Islet of Langerhans (tissue), 1 donor: Measurements from ENCODE around the gene EMD.
"Not testable (repeated sequence)": the region's sequence is repeated elsewhere in the genome, so short reads cannot be mapped to it uniquely, and the experiment has no call there.

Experiments
- FAIRE-seq: peaks from one replicate; lab custom pipeline; 2011; peaks lifted over from hg19 to GRCh38; lab: Jason Lieb, UNC

The EMD gene

DNA sequence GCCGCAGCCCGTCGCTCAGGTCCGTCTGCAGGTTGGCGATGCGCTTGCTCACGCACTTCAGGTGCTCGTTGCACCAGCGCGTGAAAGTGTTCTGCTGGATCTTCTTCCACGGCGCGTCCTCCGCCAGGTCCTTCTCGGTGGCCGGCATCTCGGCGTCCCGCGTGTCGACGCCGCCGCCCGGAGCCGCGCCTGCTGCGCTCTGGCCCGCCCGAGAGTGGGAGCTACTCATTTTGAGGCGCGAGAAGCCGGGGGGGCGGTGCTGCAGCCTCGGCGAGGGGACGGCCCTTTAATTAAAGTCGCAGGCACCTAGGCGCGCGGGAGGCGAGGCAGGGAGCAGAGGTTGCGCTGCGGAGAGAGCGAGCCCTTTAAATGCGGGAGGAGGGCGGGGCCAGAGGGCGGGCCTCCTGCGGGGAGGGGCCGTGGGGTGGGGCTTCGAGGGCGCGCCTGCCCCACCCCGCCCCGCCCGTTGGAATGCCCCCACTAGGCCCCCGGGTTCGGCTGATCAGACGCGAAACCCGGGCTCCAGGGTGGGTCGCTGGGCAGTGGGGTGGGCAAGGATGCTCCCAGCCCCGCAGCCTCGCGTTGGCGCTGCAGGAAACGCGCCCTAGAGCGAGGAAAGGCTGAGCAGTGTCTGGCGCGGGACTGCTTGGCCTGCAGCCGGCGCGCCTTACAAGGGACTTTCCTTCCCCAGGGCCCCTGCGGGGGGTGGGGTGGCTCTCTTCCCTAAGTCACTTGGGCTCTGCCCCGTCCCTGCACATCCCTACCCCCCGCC, 7.9 kb upstream of the EMD start:
- no peak for FAIRE-seq

DNA sequence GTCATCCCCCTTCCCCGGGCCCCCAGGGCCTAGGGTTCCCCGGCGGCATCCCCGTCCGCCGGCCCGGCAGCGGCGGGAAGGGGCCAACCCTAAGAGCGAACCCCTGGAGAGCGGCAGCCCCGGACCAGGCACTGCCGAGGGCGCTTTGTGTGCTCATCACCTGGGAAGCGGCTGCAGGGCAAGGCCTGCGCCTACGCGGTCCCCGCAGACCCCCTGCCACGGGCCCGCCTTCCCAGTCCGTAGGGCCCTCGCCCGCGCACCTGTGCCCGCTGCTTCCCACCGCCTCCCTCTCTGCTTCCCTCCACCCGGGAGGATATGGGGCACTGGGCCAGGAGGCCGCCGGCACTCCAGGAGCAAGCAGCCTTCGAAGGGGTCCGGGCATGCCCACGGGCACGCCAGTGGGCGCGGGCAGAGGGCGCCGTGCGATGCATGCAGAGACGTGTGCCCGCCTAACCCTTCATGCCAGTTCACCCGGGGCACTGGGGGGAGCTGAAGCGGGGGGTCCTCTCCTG, 7.2 kb upstream of the EMD start:
- no peak for FAIRE-seq

DNA sequence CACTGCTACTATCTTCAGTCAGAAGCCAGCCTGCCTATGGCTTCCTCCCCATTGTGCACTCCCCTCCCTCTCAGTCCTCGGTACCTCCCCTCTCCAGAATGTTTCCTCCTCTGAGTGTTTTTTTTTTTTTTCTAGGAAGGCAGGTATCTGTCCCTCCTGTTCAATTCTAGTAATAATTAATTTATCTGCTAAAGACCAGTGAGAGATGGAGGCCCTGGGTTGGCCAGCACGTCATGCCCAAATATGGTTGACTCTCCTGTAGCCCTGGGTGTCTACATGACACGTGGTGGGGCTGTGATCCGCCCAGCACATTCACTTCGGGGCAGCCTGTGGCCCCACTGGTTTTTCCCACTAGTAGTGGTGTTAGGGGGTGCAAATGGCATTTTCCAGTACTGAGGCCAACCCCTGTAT, 6.5 kb upstream of the EMD start:
- FAIRE-seq: no peak

DNA sequence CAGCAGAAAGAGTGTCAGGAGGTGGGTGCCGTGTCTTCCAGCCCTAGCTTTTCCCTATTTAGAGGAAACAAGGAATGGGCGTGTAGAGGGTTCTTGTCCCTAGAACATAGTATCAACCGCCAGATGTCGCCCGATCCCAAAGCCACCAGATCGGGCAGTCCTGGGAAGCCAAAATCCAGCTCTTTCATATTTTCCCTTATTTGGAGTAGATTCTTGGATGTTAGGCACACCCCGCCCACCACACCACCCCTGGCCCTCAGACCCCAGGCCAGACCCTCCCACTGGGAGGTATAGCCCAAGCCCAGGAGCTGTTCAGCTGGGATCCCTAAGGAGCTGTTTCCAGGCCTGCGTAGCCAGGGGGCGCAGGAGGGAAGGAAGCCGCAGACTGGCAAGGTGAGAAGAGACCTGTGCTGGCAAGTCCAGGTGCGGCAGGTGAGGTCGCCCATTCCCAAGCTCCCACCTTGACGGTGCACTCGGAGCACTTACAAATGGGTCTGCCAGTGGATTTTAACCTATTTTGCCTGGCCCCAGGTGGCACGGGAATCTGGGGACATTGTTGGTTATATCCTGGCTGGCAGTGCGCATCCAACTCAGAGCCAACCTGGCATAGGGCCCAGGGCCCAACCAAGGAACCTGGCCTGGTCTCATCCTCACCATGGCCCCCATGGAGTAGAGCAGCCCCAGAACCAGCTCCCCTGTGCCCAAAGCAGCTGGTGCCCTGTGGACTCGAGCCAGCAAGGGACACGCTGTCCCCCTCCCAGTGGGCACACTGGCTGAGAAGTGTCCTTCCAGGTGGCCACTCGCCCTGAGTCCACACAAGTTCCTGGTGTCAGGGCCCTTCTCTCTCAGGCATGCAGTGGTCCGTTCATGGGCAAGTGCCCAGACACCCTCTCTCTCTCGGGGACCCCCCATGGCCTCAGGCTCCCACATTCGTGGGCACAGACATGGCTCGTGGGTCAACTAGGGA, 5.5 kb upstream of the EMD start:
- FAIRE-seq: no peak

DNA sequence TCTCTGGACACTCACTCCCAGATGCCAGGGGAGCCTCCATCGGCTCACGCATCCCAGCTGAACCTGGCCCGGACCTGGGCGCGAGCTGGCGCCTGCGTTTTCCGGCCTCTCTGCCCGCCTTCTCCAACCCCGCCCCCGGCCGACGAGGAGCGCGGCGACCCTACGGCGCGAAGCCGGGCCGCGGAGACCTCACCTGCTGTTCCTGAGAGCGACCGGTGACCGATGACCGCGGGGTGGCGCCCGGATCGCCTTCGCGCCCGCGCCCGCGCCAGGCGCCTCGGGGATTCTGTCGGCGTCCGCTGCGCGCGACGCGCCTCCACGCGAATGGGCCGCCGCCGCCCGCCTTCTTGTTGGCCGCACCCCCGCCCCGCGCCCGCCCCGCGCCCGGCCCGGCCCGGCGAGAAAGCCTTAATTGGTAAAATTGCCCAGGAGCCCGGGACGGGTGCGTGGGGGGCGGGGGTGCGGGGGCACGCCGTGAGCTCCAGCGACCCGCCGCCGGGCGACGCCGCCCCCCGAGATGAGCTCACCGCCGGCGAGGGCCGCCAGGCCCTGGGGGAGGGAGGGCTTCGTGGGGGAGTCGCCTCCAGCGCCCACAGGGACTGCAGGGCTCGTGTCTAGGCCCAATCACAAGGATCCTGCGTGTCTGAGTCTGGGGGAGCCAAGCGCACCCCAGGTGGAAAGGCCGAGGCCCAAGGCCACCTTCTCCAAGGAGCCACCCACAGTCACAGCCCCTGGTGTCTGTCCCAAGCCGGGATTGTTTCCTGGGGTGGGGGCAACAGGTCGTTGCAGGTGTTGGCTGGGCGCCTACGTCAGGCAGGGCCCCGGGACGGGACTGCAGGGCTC, 4.6 kb upstream of the EMD start, which contains the start of gene FLNA:
Gene FLNA, minus strand, starts transcription at position 322 of the 843 bp plus-strand sequence. CDS start 3,389 bp downstream, outside the sequence.
- FAIRE-seq: no peak

DNA sequence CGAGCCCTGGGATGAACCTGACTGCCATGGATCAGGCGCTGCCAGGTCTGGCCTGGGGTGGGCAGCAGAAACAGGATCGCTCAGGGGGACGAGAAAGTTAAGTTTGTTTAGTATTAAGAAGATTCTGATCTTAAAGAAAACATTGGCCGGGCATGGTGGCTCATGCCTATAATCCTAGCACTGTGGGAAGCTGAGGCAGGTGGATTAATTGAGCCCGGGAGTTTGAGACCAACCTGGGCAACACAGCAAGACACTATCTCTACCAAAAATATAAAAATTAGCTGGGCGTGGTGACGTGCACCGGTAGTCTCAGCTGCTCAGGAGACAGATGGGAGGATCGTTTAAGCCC, 4.0 kb upstream of the EMD start:
- FAIRE-seq: no peak

DNA sequence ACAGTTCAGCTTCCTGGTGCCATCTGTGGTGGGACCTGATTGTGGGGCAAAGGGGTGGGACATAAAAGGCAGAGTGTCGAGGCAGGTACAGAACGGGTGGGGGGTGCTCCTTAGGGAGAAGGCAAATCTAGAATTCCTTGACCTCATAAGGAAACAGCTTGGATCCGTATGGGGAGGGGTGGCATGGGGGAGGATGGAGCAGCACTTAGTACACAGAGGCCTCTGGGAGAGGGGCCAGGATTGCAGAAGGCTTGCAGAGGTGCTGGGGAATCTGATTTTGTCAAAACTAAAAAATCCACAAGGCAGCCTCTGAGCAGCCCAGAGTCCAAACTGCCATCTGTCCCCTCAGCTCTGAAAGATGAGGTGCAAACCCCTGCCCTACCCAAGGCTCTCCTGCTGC, 2.3 kb upstream of the EMD start:
- no peak for FAIRE-seq

DNA sequence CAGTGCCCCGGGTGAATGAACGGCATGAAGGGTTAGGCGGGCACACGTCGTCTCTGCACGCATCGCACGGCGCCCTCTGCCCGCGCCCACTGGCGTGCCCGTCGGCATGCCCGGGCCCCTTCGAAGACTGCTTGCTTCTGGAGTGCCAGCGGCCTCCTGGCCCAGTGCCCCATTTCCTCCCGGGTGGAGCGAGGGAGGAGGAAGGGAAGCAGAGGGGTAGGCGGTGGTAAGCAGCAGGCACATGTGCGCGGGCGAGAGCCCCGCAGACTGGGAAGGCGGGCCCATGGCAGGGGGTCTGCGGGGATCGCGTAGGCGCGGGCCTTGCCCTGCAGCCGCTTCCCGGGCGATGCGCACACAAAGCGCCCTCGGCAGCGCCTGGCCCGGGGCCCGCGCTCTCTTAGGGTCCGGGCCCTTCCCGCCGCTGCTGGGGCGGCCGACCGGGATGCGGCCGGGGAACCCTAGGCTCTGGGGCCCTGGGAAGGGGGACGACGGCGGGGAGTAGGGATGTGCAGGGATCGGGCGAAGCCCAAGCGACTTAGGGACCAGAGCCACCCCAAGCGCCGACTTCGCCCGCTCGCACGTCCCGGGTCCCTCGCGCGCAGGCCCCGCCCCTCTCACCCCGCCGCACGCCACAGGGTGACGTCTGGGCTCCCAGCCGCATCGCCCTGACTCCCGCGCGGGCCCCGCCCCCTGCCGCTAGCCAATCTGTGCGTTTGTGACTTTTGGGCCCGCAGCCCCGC, 866 bp upstream of the EMD start:
- no peak for FAIRE-seq

DNA sequence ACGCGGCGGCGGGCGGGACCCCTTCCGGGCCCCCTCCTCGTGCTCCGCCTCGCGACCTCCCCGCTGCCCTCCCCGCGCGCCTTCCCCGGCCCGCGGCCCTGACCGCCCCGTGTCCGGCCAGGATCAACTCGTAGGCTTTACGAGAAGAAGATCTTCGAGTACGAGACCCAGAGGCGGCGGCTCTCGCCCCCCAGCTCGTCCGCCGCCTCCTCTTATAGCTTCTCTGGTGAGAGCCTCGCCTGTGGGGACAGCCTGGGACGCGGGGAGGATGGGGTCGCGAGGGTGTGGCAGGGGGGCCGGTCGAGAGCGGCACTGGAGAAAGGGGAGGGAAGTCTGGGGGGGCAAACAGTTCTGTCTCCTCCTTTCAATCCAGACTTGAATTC, 465 bp downstream of the EMD start:
- no peak for FAIRE-seq

DNA sequence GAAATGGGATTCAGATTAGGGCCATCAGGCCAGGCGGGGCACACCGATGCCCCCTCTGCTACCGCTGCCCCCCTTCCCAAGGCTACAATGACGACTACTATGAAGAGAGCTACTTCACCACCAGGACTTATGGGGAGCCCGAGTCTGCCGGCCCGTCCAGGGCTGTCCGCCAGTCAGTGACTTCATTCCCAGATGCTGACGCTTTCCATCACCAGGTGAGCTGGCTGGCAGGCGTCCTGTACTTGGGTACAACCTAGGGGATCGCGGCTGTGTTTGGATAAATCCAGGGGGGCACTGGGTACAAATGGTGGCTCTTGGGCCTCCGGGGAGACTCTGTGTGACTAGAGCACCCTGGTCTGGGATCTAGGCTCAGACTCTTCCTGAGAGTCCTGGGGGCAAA, 1.1 kb downstream of the EMD start:
- no peak for FAIRE-seq

DNA sequence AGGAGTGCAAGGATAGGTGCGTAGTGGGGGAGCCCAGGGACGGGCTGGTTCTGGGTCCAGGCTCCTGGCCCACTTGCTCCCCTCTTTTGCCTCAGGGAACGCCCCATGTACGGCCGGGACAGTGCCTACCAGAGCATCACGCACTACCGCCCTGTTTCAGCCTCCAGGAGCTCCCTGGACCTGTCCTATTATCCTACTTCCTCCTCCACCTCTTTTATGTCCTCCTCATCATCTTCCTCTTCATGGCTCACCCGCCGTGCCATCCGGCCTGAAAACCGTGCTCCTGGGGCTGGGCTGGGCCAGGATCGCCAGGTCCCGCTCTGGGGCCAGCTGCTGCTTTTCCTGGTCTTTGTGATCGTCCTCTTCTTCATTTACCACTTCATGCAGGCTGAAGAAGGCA, 1.7 kb downstream of the EMD start:
- FAIRE-seq: no peak

DNA sequence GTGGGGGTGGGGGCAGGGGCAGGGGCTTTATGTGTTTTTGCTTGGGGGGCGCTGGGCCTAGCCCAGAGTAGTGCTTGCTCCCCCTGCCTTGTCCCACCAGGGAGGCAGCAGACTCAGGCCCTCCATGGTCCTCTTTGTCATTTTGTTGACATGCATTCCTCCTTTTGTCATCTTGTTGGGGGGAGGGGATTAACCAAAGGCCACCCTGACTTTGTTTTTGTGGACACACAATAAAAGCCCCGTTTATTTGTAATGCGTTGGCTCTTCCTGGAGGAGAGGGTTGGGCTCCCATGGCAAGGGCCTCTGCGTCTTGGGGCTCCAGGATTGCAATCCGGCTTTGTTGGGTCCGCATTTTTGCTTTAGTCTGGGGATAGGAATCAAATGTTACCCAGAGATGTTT, 2.2 kb downstream of the EMD start:
- no peak for FAIRE-seq

DNA sequence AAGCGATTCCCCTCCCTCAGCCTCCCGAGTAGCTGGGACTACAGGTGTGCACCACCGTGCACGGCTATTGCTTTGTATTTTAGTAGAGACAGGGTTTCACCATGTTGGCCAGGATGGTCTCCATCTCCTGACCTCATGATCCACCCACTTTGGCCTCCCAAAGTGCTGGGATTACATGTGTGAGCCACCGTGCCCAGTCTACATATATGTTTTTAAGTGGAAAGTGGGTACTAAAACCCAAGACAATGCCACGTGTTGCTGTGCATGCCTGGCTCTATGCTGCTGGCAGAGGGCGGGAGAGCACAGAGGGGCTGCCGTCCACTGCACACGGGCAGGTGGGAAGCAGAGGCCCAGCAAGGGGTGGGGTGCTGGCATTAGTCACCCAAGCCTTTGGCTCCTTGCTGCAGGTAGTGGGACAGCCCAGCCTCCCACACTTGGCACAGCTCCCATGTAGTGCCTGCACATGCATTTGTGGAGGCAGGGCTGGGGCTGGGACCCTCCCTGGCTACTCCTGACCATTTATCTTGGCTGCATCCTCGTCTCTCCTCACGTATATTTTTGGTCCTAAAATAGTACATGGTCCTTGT, 3.5 kb downstream of the EMD start:
- FAIRE-seq: no peak

DNA sequence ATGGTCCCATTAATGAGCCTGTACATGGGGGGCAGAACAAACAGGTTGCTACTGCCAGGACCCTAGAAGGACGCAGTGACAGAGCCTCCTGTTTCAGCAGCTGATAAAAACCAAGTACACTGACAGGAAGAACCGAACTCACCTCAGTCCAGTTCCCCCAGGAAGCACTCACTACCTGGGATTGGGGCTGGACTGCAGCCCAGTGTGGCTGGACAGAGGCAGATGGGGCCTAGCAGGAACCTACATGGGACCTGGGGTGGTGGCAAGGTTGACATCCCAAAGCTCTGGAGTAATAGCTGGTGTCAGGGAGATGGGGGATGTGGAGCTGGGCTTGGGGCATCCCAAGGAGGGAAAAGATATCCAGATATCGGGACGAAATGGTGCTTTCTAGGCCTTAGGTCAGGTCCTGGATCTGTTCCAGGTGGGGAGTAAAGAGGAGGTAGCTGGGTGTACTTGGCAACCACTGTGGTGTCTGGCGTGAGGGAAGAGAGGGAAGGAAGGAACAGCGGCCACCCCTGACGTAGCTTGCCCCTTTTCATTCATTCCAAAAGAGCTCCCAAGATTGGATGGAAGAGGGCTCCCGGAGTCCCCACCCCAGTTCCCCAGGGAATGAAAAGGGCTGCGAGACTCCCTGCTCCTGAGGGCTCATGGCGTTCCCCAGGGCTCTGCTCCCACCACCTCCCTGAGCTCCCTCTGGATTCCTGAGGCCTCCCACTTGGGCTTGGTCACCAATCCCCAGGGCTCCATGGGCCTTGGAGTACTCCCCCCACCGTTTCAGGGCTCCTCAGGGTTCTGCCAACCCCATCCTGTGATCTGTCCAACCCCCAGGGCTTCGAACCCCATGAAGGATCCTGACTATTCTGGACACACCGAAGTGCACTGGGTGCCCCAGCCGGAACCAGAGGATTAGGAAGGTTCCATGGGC, 4.5 kb downstream of the EMD start:
- no peak for FAIRE-seq

DNA sequence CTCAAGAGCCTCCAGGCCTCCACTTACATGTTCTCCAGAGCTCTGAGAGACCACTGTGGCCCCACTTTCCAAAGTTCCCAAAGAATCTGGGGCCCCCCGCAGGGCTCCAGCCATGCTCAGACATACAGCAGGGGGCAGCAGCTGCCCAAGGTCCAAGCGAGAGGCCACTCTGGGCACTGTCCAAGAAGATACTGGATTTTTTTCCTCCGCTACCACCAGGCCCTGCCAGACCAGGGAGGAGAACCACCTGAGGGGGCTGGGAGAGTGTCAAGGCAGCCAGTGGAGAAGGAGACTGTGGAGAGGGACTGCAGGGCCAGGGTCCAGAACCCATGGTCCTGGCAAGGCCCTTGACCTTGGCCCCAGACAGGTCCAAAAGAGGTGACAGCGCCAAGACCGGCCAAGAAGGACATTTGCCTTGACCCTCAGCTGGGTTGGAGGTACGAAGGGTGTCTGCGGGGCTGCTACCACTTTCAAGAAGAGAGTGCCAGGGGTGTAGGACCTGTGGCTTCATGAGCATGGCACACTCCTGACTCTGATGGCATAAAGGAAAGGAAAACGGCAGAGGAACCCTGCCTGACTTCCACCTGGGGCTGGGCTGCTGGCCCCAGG, 5.3 kb downstream of the EMD start:
- FAIRE-seq: no peak

DNA sequence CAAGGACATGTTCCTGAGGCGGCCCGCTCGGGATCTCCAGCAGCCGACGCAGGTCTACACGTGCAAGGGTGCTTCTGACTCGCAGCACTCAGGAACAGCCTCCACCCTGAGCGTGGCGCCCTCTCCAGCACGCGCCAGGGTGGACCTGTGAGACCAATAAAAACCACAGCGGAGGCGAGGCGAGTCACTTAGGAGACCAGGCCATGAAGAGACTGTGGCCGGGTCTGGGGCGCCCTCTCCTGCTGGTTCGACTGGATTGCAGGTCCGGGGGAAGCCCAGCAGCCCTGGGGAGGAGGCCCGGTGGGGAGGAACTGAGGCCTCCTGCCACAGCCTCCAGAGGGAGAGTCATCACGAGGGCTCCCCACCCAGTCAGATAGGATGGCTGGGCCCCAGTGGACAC, 9.0 kb downstream of the EMD start:
- not testable (repeated sequence) for FAIRE-seq

DNA sequence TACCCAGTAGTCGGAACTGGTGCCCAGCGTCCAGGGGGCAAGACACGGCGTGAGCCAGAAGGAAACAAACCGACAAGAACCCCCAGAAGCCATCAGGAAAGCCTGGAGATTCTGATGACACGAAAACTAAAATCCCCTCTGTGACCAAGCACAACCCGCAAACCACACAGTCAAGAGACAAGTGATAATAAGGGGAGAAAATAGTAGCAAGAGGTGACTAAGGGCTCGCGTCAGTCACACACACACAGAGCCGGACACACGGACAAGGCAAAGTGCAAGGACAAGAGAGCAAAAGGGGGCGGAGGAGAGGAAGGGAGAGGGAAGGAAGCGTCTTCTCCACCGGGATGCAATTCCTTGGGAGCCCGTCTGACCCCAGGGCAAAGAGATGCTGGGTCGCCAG, 9.6 kb downstream of the EMD start:
- not testable (repeated sequence) for FAIRE-seq

DNA sequence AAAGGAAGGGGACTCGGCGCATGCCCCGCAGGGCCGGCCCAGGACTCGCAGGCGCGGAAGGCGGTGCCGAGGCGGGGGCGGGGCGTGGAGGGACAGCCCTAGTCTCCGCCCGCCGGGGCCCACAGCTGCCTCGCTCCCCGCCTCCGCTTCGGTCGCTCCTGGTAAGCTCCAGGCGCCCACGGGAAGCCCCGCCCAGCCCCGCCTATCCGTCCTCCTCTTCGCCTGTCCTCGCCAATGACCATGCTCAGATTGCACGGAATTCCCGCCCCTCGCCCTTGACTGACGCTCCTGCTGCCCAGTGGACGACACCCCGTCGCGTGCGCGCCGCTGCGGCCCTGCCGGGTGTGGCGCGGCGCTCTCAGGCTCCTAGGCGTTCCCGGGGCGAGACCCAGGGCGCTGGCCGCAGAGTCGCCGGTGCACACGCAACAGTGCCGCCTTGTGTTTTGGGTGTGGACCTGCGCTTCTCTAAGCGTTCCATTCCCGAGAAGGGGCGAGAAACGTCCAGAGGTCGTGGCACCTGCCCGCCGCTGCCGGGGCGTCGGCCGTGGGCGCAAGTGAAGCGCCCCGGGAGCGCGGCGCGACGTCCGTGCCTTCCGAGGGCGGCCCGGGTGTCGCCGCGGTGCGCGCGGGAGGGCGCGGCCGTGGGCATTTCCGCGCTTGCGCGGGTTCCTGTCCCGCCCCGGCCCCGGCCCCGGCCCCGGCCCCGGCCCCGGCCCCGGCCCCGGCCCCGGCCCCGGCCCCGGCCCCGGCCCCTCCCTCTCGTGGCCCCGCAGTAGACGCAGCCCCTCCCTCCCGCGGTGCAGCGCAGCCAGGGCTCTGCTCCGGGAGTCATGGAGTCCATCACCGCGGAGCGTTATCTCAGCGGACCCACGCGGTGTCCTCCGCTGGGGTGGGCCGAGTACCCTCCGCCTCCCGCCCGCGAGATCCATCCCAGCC, 11.0 kb downstream of the EMD start:
- FAIRE-seq: not testable (repeated sequence)
